Stimulated activated CD4-positive, alpha-beta T cell treated with anti-CD3 and anti-CD28 coated beads, Interleukin-4, amount 100 ng/mL, for 48 hours (primary cell): ENCODE results near the gene GGN.
"Not testable (repeated sequence)": the region's sequence is repeated elsewhere in the genome, so short reads cannot be mapped to it uniquely, and the experiment has no call there.

ENCODE experiments used
- DNase-seq, 2 donors: peaks; one replicate each; pipeline ENCODE4 v3.0.0-alpha.2; 2020; ENCODE audit warnings: low read depth in 2 of 2

GGN gene

GRCh38 chr19:38386300-38386970 is 1.4 kb downstream of the GGN start:
- DNase-seq = no peak

GRCh38 chr19:38385804-38386257 is 2.0 kb downstream of the GGN start:
- DNase-seq = no peak

DNA sequence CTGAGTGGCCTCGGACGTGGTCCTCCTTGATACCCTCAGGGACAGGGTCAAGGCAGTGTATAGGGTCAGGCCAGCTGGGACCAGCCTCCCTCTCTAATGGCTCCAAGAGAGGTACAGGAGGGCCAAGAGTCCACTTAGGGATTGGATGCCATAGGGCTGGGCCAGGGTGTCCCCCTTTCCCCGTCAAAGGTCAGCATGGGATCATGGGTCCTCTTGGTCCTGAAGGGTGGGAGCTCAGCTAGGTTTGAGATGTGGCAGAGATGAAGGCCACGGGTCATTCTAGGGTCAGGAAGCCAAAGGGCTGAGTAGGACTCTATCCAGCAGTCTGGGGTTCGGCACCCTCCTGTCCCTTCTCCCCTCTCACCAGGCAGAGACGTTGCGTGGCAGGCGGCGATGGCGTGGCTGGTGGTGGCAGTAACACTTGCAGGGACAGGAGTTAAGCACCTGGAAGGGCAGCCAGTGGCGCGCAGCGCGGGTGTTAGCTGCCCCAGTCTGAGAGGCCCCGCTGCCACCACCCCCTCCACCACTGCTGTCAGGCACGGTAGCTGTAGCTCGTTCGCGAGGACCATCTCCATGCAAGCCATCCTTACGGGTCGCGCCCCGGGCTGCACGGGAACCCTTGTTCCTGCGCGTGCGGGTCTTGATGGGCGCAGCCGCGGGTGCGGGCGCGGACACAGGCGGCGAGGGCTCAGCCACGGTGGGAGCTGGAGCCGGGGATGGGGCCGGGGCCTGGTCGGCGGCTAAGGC is 2.6 kb downstream of the GGN start:
- DNase-seq = no peak

DNA sequence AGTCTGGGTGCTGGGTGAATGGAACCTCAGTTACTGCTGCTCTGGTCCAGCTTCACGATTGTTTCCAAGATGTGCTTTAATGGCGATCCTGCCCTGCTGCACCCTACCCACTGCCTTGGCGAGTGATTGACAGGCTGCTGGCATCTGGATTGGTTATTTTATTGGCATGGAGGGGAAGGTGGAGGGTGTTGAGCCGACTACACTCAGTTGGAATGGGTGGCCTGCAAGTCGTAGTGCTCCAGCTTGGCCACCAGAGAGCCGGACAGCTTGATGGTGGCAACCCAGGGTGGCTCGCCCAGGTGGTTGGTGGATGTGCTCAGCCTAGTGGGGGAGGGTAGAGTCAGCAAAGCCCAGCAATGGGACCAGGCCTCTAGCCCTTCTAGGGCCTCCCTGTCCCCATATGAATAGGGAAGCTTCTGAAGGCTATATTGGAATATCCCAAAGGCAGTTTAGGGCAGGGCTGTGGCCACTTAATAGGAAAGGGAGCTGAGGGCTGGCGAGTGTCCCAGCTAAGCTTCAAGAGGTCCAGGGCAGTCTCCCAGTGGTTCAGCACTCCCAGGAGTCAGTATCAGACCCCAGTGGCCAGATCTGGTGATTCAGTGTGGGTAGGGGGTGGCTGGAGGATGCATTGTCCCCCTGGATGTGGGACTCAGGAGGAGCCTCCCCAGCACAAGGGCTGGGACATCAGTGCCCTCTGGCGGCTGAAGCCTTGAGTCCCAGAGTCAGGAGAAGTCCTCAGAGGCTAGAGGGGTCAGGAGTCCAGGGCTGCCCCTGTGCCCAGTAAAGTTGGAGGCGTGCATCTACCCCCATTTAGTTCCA is 3.4 kb downstream of the GGN start:
- DNase-seq = no peak

GRCh38 chr19:38383743-38384142 is 4.1 kb downstream of the GGN start:
- DNase-seq = no peak

DNA sequence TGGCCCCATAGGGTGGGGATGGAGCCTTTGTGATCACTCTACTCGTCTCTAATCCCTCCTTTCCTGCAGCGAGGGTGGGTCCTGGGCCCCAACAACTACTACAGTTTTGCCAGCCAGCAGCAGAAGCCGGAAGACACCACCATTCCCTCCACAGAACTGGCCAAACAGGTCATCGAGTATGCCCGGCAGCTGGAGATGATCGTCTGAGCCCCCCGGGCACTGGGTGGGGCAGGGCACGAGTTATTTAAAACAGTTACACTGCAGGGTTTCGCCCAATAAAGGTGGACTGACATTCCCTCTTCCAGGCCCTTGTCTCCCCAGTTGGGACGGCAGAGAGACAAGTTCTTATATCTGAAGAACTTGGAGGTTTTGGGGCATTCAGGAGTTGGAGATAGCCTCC is 4.7 kb downstream of the GGN start:
- no peak for DNase-seq

- no peak for DNase-seq
Measured at GRCh38 chr19:38381138-38381537, 6.7 kb downstream of the GGN start.

DNA sequence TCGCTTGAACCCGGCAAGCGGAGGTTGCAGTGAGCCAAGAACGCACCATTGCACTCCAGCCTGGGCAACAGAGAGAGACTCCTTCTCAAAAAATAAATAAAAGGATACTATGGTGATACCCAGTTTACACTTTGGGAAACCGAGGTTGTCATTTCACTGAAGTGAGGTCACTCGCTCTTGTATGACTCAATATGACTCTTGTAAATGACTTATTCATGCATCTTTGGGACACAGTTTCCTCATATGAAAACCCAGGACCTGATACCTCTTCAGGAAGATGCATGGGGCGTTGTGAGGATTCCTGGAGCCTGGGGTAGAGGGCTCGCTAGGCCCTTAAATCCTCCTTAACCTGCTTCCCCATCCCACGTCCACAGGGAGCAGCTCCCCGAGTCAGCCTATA is 9.0 kb downstream of the GGN start:
- DNase-seq = no peak

- DNase-seq = no peak
Measured at GRCh38 chr19:38377052-38377451, 10.8 kb downstream of the GGN start.

DNA sequence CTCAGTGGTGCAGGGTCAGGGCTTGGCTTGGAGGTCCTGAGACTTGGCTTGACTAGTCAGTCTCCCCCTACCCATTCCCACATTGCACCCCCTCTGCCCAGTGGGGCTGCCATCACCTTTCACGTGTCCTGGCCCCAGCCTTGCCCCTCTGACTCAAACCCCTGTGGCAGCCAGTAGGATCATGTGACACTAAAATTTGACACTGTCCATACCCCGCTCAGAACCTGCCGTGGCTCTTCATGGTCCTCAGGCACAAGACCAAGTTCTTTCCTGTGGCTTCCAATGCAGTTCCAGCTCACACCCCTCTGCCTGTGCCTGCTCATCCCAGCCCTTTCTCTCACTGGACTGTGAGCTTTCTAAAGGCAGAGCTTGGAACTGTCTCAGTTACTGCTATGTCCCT is 11.3 kb downstream of the GGN start:
- no peak for DNase-seq

DNA sequence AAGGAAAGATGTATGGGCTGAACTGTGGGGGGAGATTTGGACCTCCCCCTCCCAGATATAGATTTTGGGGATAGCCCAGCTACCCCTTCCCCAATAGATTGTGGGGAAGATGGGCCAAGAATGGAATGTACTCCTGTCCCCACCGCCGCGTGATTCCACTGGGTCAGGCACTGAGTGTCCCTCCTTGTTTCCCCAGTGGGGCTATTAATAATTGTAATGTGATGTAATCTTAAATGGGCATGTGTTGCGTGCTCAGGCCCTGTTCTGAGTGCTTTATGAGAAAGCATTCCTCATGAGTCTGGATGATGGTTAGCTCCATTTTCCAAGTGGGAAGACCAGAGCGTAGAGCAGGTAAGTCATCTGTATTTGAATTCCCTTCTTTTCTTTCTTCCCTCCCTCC is 12.1 kb downstream of the GGN start:
- no peak for DNase-seq

GRCh38 chr19:38375098-38375493 is 12.7 kb downstream of the GGN start:
- no peak for DNase-seq

DNA sequence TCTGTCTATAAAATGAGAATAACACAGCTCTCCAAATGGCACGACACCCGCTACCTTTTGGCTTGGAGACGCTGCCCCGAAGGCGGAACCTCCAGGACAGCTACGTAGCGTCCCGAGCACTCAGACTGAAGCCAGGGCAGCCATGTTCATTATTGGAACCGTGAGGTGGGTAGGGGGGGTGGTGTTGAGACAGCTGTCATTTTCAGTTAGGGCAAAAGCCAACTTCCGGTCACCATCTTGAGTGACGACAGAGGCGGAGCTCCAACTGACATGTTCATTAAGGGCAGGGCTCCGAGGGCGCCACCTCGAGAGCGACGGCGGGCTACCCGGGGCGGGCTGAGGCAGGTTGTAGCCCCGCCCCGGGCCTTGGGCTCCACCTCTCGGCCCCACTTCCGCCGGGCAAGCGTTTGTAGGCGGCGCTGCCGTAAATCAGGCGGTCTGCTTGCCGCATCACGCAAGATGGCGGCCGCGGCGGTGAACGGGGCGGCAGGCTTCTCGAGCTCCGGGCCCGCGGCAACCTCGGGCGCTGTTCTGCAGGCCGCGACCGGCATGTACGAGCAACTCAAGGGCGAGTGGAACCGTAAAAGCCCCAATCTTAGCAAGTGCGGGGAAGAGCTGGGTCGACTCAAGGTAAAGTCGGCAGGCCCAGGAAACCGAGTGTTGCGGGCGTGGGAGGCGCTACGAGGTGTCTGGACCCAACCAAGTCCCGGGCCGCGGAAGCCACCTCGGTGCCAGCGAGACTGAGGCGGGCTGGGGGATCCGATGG is 13.3 kb downstream of the GGN start, which contains the start of gene PSMD8:
Gene PSMD8, plus strand, starts transcription at position 240 of the 766 bp plus-strand sequence. Its CDS starts 31 bp downstream, at position 271.
- DNase-seq = peak; percentile 96 to 98

DNA sequence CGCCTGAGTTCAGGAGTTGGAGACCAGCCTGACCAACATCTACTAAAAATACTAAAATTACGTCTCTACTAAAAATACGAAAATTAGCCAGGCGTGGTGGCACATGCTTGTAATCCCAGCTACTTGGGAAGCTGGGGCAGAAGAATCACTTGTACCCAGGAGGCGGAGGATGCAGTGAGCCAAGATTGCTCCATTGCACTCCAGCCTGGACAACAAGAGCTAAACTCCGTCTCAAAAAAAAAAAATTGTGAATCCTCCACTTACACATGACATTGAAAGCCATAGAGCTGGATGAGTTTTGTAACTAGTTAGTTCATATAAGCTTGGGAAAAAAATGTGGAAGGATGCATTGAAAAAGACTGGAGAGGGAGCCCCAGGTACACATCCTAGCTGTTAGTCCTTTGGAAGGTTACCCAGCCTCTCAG is 13.9 kb downstream of the GGN start:
- DNase-seq = no peak

DNA sequence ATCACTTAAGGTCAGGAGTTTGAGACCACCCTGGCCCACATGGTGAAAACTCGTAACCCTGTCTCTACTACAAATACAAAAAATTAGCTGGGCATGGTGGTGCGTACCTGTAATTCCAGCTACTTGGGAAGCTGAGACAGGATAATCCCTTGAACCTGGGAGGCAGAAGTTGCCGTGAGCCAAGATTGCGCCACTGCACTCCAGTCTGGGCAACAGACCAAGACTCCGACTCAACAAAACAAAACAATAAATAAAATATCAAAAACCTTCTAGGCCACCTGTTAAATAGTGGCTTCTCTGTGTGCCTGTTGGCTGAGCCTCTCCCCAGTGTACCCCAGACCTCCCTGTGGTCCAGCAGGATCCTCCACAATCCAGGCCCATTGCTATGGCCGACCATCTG is 16.8 kb downstream of the GGN start:
- no peak for DNase-seq

DNA sequence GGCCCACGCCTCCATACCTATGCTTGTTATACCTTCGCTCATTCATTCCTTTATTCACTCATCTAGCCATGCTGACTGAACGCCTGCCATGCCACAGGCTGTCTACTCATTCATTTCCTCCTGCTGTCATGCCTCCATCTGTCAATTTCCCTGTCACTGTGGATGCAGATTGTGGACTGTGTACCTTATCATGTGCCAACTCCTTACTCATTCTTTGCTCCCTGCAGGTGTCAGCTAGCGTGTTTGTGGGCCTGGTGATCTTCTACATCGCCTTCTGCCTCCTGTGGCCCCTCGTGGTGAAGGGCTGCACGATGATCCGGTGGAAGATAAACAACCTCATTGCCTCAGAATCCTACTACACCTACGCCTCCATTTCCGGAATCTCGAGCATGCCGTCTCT is 17.5 kb downstream of the GGN start:
- DNase-seq = no peak

- DNase-seq = no peak
Measured at GRCh38 chr19:38369584-38369983, 18.2 kb downstream of the GGN start.

DNA sequence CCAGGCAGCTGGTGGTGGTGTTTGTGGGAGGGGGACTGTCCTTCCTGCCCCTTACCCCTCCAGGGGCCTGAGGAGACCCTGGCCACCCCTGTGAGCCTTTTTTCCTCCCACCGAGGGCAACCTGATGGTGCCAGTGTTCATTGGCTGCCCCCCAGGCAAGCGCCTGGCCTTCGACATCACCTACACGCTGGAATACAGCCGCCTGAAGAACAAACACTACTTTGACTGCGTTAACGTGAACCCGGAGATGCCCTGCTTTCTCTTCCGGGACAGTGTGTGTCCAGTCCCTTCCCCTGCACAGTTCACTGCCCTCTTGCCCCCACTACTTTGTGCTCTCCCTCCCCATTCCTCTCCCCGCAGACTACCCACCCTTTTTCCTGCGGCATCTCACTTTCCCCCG is 20.8 kb downstream of the GGN start:
- no peak for DNase-seq

DNA sequence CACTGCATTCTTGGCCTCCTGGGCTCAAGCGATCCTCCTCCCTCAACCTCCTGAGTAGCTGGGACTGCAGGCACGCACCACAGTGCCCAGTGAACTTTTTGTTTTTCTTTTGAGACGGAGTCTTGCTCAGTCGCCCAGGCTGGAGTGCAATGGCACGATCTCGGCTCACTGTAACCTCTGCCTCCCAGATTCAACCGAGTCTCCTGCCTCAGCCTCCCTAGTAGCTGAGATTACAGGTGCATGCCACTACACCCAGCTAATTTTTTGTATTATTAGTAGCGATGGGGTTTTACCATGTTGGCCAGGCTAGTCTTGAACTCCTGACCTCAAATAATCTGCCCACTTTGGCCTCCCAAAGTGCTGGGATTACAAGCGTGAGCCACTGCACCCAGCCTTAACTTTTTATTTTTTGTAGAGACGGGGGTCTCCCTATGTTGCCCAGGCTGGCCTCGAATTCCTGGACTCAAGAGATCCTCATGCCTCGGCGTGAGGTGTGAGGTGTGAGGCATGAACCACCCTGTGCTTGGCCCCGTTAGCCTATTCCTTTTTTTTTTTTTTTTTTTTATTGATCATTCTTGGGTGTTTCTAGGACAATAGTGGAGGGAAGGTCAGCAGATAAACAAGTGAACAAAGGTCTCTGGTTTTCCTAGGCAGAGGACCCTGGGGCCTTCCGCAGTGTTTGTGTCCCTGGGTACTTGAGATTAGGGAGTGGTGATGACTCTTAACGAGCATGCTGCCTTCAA is 24.7 kb downstream of the GGN start:
- not testable (repeated sequence) for DNase-seq

- DNase-seq = peak; percentile 92
Measured at GRCh38 chr19:38362076-38362945, 25.5 kb downstream of the GGN start.
